DND-41 (cell line): ENCODE measurements around the gene POU2AF3.

Experiments
- ATAC-seq: fragments of 200-7000 bp; cut with Tn5 transposase; 3 replicates; pipeline ENCODE4 v1.9.1; 2021; ENCODE audit warnings: low read depth; ENCODE audit not compliant: insufficient read depth
- DNase-seq: peaks from one replicate; pipeline ENCODE4 v3.0.0-alpha.2; 2020
- H2AFZ ChIP-seq: 2 replicates; pipeline ENCODE4 v1.6.0; 2012; ENCODE audit warnings: low read depth, low read length
- H3K27ac ChIP-seq: 2 replicates; pipeline ENCODE4 v1.5.1; 2012; ENCODE audit warnings: low read length, inconsistent platforms
- H3K27me3 ChIP-seq: fragments of 200-600 bp; sonication (generic); 2 replicates; pipeline ENCODE4 v1.6.0; 2012; ENCODE audit warnings: low read length, mild to moderate bottlenecking, inconsistent platforms; ENCODE audit not compliant: insufficient read depth, poor library complexity
- H3K36me3 ChIP-seq: 2 replicates; pipeline ENCODE4 v1.5.1; 2012; ENCODE audit warnings: low read length, inconsistent platforms; ENCODE audit not compliant: insufficient read depth
- H3K4me1 ChIP-seq: 2 replicates; pipeline ENCODE4 v1.5.1; 2012; ENCODE audit warnings: mild to moderate bottlenecking, low read length; ENCODE audit not compliant: insufficient read depth
- H3K4me2 ChIP-seq: 2 replicates; pipeline ENCODE4 v1.6.0; 2012; ENCODE audit warnings: mild to moderate bottlenecking, moderate library complexity, low read length, inconsistent platforms; ENCODE audit not compliant: insufficient read depth
- H3K4me3 ChIP-seq, 2 experiments: fragments of 200-600 bp in 1 of 2; shearing (Covaris generic) in 1 of 2; 2 replicates each; pipeline ENCODE4 v1.5.1; 2012 to 2016; ENCODE audit warnings: inconsistent platforms in 2 of 2, low read length in 2 of 2, mild to moderate bottlenecking in 2 of 2, low read depth in 1 of 2, moderate library complexity in 1 of 2
- H3K79me2 ChIP-seq: 2 replicates; pipeline ENCODE4 v1.6.0; 2012; ENCODE audit warnings: low read length, inconsistent platforms; ENCODE audit not compliant: insufficient read depth
- H3K9ac ChIP-seq: 2 replicates; pipeline ENCODE4 v1.6.0; 2012; ENCODE audit warnings: low read depth, mild to moderate bottlenecking, inconsistent platforms, low read length, moderate library complexity
- H3K9me3 ChIP-seq: 2 replicates; pipeline ENCODE4 v1.5.1; 2012; ENCODE audit warnings: low read length, moderate library complexity, mild to moderate bottlenecking, inconsistent platforms; ENCODE audit not compliant: insufficient read depth, severe bottlenecking
- H4K20me1 ChIP-seq: 2 replicates; pipeline ENCODE4 v1.6.0; 2012; ENCODE audit warnings: low read length; ENCODE audit not compliant: insufficient read depth
- CTCF ChIP-seq: IDR thresholded peaks from 2 replicates; pipeline ENCODE4 v1.5.1; 2012; ENCODE audit warnings: borderline replicate concordance, low read length, moderate library complexity, mild to moderate bottlenecking; ENCODE audit not compliant: poor library complexity, severe bottlenecking; ENCODE audit errors: extremely low read depth
- EZH2 ChIP-seq: IDR thresholded peaks from 3 replicates; pipeline ENCODE4 v1.6.1; 2012; ENCODE audit warnings: borderline replicate concordance, low read depth, mild to moderate bottlenecking, moderate library complexity, low read length, inconsistent platforms; ENCODE audit not compliant: severe bottlenecking

POU2AF3 gene

GRCh38 chr11:111305162-111305802 is 6.9 kb downstream of the POU2AF3 start:
- no peak overlapping the region for H3K9ac ChIP-seq
- DNase-seq (no peak), ATAC-seq (no peak)
- TF ChIP-seq EZH2, result no peak
- no peak for TF ChIP-seq CTCF
- H3K36me3 ChIP-seq, result no peaks in the 10 kb centered on the region
- no peak overlapping the region for H3K4me2 ChIP-seq
- H3K4me3 ChIP-seq, result no peak overlapping the region
- no peaks in the 10 kb centered on the region for H4K20me1 ChIP-seq
- no peaks in the 10 kb centered on the region for H3K9me3 ChIP-seq
- H3K79me2 ChIP-seq, result no peaks in the 10 kb centered on the region
- peaks cover 17% of the 10 kb centered on the region for H3K27me3 ChIP-seq
- no peaks in the 10 kb centered on the region for H3K4me1 ChIP-seq
- H2AFZ ChIP-seq, result no peak overlapping the region
- H3K27ac ChIP-seq, result no peak overlapping the region

DNA sequence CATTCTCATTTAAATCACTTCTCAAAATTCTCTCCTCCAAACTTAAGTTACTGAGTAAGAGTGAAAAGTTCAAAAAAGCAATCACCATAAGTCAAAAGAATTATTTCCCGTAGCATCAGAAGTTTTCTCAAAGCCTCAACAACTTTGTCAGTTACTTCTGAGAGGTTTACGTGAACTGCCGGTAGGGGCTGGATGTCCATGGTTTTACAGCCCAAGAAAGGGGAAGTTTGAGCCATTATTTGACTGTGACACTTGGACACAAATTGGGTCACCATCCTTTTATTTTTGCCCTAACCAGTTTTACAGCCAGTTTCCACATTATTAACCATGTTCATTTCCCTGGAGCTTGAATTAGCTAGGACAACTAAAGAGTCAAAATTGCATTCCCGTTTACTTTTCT is 7.5 kb downstream of the POU2AF3 start:
- Histone ChIP-seq H3K4me3 (no peak overlapping the region), H2AFZ (no peak overlapping the region), H4K20me1 (no peaks in the 10 kb centered on the region), H3K27me3 (peaks cover 17% of the 10 kb centered on the region), H3K79me2 (no peaks in the 10 kb centered on the region), H3K36me3 (no peaks in the 10 kb centered on the region), H3K9me3 (no peaks in the 10 kb centered on the region), H3K4me2 (no peak overlapping the region), H3K4me1 (no peaks in the 10 kb centered on the region), H3K9ac (no peak overlapping the region), H3K27ac (no peak overlapping the region)
- ATAC-seq (no peak), DNase-seq (no peak)
- no peak for TF ChIP-seq CTCF
- no peak for TF ChIP-seq EZH2

DNA sequence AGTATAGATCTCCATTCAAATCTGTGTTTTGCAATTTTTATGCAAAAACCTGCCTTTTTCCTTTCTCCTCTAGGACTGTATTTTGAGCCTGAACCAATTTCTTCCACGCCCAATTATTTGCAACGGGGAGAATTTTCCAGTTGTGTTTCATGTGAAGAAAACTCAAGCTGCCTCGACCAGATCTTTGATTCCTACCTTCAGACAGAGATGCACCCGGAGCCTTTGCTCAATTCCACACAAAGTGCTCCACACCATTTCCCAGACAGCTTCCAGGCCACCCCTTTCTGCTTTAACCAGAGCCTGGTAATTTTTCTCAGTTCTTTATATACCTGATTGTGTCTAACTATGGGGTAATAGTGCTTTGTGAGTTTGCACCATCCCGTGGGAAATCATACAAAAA is 8.0 kb downstream of the POU2AF3 start:
- TF ChIP-seq EZH2, result no peak
- TF ChIP-seq CTCF, result no peak
- H3K27me3 ChIP-seq, result peaks cover 16% of the 10 kb centered on the region
- H2AFZ ChIP-seq, result no peak overlapping the region
- no peaks in the 10 kb centered on the region for H3K36me3 ChIP-seq
- no peaks in the 10 kb centered on the region for H4K20me1 ChIP-seq
- no peak overlapping the region for H3K4me2 ChIP-seq
- H3K4me1 ChIP-seq, result no peaks in the 10 kb centered on the region
- ATAC-seq (no peak), DNase-seq (no peak)
- H3K27ac ChIP-seq, result no peak overlapping the region
- H3K79me2 ChIP-seq, result no peaks in the 10 kb centered on the region
- H3K9ac ChIP-seq, result no peak overlapping the region
- no peaks in the 10 kb centered on the region for H3K9me3 ChIP-seq
- H3K4me3 ChIP-seq, result no peak overlapping the region
